HG02981 (cell line): ENCODE results near the gene KIAA0513.
"Not testable (repeated sequence)": the region's sequence is repeated elsewhere in the genome, so short reads cannot be mapped to it uniquely, and the experiment has no call there.

Experiments
- ATAC-seq: cut with Tn5 transposase; IDR thresholded peaks from one replicate; pipeline ENCODE4 v1.9.1; 2021; ENCODE audit warnings: mild to moderate bottlenecking, moderate library complexity; ENCODE audit not compliant: unreplicated experiment

KIAA0513 gene

GRCh38 chr16:85104147-85104546, 76.6 kb downstream of the KIAA0513 start:
- ATAC-seq: no peak

- ATAC-seq: peak; percentile 45
These were observed 77.3 kb downstream of the KIAA0513 start for GRCh38 chr16:85104821-85105391.

GRCh38 chr16:85105475-85105874, 77.9 kb downstream of the KIAA0513 start:
- ATAC-seq: no peak

- no peak for ATAC-seq
These were observed 79.5 kb downstream of the KIAA0513 start for GRCh38 chr16:85107083-85107482.

GRCh38 chr16:85107532-85107931, 79.9 kb downstream of the KIAA0513 start:
- ATAC-seq: no peak

GRCh38 chr16:85110105-85110504, 82.5 kb downstream of the KIAA0513 start:
- ATAC-seq: no peak

- no peak for ATAC-seq
These were observed 83.6 kb downstream of the KIAA0513 start for GRCh38 chr16:85111184-85111583.

- no peak for ATAC-seq
These were observed 84.8 kb downstream of the KIAA0513 start, which contains the start of gene CIBAR2 for GRCh38 chr16:85112364-85112763. Gene CIBAR2 (minus strand): TSS chr16:85112472. CDS start chr16:85112352, 120 bp downstream.

- no peak for ATAC-seq
These were observed 85.7 kb downstream of the KIAA0513 start for GRCh38 chr16:85113168-85113733.

- ATAC-seq: no peak
These were observed 86.3 kb downstream of the KIAA0513 start for GRCh38 chr16:85113913-85114312.

GRCh38 chr16:85114909-85115567, 87.4 kb downstream of the KIAA0513 start:
- ATAC-seq: peak; percentile 87

- ATAC-seq: no peak
These were observed 89.8 kb downstream of the KIAA0513 start for GRCh38 chr16:85117418-85117817.

- no peak for ATAC-seq
These were observed 92.4 kb downstream of the KIAA0513 start for GRCh38 chr16:85120006-85120340.

GRCh38 chr16:85123441-85123840, 95.8 kb downstream of the KIAA0513 start:
- not testable (repeated sequence) for ATAC-seq

- ATAC-seq: no peak
These were observed 96.5 kb downstream of the KIAA0513 start for GRCh38 chr16:85123891-85124635.

GRCh38 chr16:85124636-85125346, 97.2 kb downstream of the KIAA0513 start:
- no peak for ATAC-seq

- ATAC-seq: no peak
These were observed 98.2 kb downstream of the KIAA0513 start for GRCh38 chr16:85125570-85126393.

- ATAC-seq: no peak
These were observed 98.8 kb downstream of the KIAA0513 start for GRCh38 chr16:85126394-85126704.

GRCh38 chr16:85126705-85127378, 99.2 kb downstream of the KIAA0513 start:
- ATAC-seq: no peak

- ATAC-seq: no peak
These were observed 99.8 kb downstream of the KIAA0513 start for GRCh38 chr16:85127379-85127723.
